ENCODE results near the gene KIFC1. TPM values are rescaled to one million over a fixed set of nuclear protein-coding genes. Genes with fewer than 3 reads are reported as not detected.

The KIFC1 gene
- total and polyA plus RNA-seq, 9 of the 15 experiments (the other 6 are each of a cell fraction or from before 2014, with no cell fraction given) = 1.3 to 95.2 (median 76.9) TPM

GRCh38 chr6:33390767-33391277 lies 801 bp upstream of the KIFC1 start (continued):
- TF ChIP-seq ZBTB34 (CRISPR knock-in tag; IDR thresholded peaks at IDR 0.05) (no peak), EP300 (IDR thresholded peaks at IDR 0.05; ENCODE audit: low read length) (no peak), BRD9 (IDR thresholded peaks at IDR 0.05; ENCODE audit: low read depth, partially characterized antibody) (peak; percentile 82), ZNF511 (CRISPR knock-in tag; IDR thresholded peaks at IDR 0.05) (no peak), USF2 (CRISPR knock-in tag; IDR thresholded peaks at IDR 0.05) (no peak), ZKSCAN3 (CRISPR knock-in tag; IDR thresholded peaks at IDR 0.05) (no peak), PCBP1 (IDR thresholded peaks at IDR 0.05; ENCODE audit: low read depth, low read length, poor library complexity, severe bottlenecking) (no peak), TOE1 (IDR thresholded peaks at IDR 0.05; ENCODE audit: borderline replicate concordance) (no peak), TOE1 (CRISPR knock-in tag; IDR thresholded peaks at IDR 0.05; ENCODE audit: borderline replicate concordance, low read depth) (0 out of 2 replicates have a peak, but pooled peaks have one; percentile 4), MAFF (IDR thresholded peaks at IDR 0.05; ENCODE audit: low read length) (0 out of 2 replicates have a peak, but pooled peaks have one; percentile 1), RBM17 (IDR thresholded peaks at IDR 0.05; ENCODE audit: borderline replicate concordance, low read depth, low read length) (no peak), MYC (IDR thresholded peaks at IDR 0.05; ENCODE audit: low read depth, low read length) (no peak), MYC (CRISPR knock-in tag; IDR thresholded peaks at IDR 0.05; ENCODE audit: borderline replicate concordance, low read depth) (peak; percentile 76; the same call in 1 of the 2 replicates), MCM7 (IDR thresholded peaks at IDR 0.05) (no peak), SMAD4 (CRISPR knock-in tag; conservative IDR thresholded peaks at IDR 0.05) (peak; percentile 76; the same call in 1 of the 2 replicates), SMARCE1 (IDR thresholded peaks at IDR 0.05) (no peak; the same call in 1 of the 2 replicates), NRF1 (conservative IDR thresholded peaks at IDR 0.05 in 1 of 2, IDR thresholded peaks at IDR 0.05 in 1 of 2) (no peak), RBM34 (IDR thresholded peaks at IDR 0.05; ENCODE audit: borderline replicate concordance, insufficient read depth, low read length) (no peak), U2AF1 (optimal IDR thresholded peaks at IDR 0.05; ENCODE audit: low read depth, low read length) (no peak)
- TF ChIP-seq, protein P1, sequence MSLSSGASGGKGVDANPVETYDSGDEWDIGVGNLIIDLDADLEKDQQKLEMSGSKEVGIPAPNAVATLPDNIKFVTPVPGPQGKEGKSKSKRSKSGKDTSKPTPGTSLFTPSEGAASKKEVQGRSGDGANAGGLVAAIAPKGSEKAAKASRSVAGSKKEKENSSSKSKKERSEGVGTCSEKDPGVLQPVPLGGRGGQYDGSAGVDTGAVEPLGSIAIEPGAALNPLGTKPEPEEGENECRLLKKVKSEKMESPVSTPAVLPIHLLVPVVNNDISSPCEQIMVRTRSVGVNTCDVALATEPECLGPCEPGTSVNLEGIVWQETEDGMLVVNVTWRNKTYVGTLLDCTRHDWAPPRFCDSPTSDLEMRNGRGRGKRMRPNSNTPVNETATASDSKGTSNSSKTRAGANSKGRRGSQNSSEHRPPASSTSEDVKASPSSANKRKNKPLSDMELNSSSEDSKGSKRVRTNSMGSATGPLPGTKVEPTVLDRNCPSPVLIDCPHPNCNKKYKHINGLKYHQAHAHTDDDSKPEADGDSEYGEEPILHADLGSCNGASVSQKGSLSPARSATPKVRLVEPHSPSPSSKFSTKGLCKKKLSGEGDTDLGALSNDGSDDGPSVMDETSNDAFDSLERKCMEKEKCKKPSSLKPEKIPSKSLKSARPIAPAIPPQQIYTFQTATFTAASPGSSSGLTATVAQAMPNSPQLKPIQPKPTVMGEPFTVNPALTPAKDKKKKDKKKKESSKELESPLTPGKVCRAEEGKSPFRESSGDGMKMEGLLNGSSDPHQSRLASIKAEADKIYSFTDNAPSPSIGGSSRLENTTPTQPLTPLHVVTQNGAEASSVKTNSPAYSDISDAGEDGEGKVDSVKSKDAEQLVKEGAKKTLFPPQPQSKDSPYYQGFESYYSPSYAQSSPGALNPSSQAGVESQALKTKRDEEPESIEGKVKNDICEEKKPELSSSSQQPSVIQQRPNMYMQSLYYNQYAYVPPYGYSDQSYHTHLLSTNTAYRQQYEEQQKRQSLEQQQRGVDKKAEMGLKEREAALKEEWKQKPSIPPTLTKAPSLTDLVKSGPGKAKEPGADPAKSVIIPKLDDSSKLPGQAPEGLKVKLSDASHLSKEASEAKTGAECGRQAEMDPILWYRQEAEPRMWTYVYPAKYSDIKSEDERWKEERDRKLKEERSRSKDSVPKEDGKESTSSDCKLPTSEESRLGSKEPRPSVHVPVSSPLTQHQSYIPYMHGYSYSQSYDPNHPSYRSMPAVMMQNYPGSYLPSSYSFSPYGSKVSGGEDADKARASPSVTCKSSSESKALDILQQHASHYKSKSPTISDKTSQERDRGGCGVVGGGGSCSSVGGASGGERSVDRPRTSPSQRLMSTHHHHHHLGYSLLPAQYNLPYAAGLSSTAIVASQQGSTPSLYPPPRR (CRISPR knock-in tag; IDR thresholded peaks at IDR 0.05; ENCODE audit: borderline replicate concordance) = no peak
